Measurements from ENCODE around the gene PALLD. TPM values are rescaled to one million over a fixed set of nuclear protein-coding genes. Genes with fewer than 3 reads are reported as not detected.

Gene PALLD
- total RNA-seq, 1 experiment from 2014 or later: 18.3 TPM

DNA sequence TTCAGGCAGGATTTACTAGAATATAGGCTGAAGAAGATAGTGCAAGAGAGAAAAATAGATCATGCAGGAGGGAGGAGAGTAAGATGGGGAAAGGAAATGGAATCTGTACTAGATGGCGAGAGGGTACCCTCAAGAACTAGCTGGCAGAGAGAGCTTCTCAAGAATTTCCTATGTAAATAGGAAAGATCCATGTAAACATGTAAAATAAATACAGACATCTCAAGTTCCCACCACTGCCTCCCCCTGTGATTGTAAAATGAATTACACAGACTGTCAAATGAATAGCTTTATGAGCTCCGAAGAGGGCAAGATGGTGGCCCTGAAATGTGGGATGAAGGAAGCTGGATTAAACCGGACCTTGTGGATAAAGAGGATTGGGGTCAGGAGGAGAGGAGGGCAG lies 178.0 kb downstream of the PALLD start:
- Histone ChIP-seq H4K5ac (ENCODE audit: insufficient read length, low read depth, low read length) (no peak overlapping the region), H2AFZ (ENCODE audit: low read length) (no peak overlapping the region), H2BK5ac (ENCODE audit: insufficient read length, low read length) (no peak overlapping the region), H2BK12ac (ENCODE audit: insufficient read length, low read depth, low read length) (no peak overlapping the region), H3K4me2 (ENCODE audit: insufficient read depth, insufficient read length, low read length) (no peak overlapping the region), H3K14ac (ENCODE audit: insufficient read depth, low read length) (no peak overlapping the region), H3K9me3 (ENCODE audit: control insufficient read depth, low read depth, low read length) (no peaks in the 10 kb centered on the region), H4K91ac (ENCODE audit: insufficient read length, low read depth, low read length) (no peak overlapping the region), H3K79me2 (ENCODE audit: insufficient read depth, low read length) (no peaks in the 10 kb centered on the region), H3T11ph (ENCODE audit: low read length) (no peak overlapping the region), H2AK5ac (ENCODE audit: insufficient read length, low read length) (no peak overlapping the region), H2BK20ac (ENCODE audit: low read depth, low read length, poor library complexity, severe bottlenecking) (no peak overlapping the region), H3K9ac (ENCODE audit: extremely low read depth, insufficient read length, low read length) (no peak overlapping the region), H4K8ac (replicated peaks; ENCODE audit: insufficient read length, low read depth, low read length) (no peak overlapping the region), H2BK120ac (ENCODE audit: low read depth, low read length, poor library complexity, severe bottlenecking) (no peak overlapping the region), H3K27me3 (ENCODE audit: insufficient read depth, low read length) (no peaks in the 10 kb centered on the region), H3K79me1 (ENCODE audit: insufficient read depth, low read depth, low read length, poor library complexity, severe bottlenecking) (no peaks in the 10 kb centered on the region), H3K56ac (ENCODE audit: insufficient read length, low read depth, low read length) (no peak overlapping the region), H3K18ac (ENCODE audit: insufficient read length, low read depth, low read length) (no peak overlapping the region), H3K4me1 (ENCODE audit: insufficient read depth, low read length) (no peaks in the 10 kb centered on the region), H3K4ac (ENCODE audit: low read depth, low read length) (no peak overlapping the region), H4K20me1 (ENCODE audit: control insufficient read depth, insufficient read depth, insufficient read length) (no peaks in the 10 kb centered on the region), H3K23ac (ENCODE audit: insufficient read length, low read depth, low read length) (no peak overlapping the region), H3K23me2 (ENCODE audit: insufficient read length, low read depth, low read length, poor library complexity, severe bottlenecking) (no peaks in the 10 kb centered on the region), H2BK15ac (ENCODE audit: low read depth, low read length) (no peak overlapping the region), H3K27ac (ENCODE audit: insufficient read length, low read depth, low read length) (no peak overlapping the region)
- Mint-ChIP-seq H3K9me3 (no peaks in the 10 kb centered on the region), H3K4me3 (no peak overlapping the region), H3K27me3 (ENCODE audit: low read depth) (no peaks in the 10 kb centered on the region), H3K4me1 (no peaks in the 10 kb centered on the region), H3K27ac (no peak overlapping the region), H3K36me3 (ENCODE audit: insufficient read depth in 1 of 3, low read depth in 3 of 3) (no peaks in the 10 kb centered on the region)
- no peak for TF ChIP-seq CTCF (conservative IDR thresholded peaks at IDR 0.05)
- WGBS (ENCODE audit: extremely low coverage, insufficient read length, low lambda C conversion rate): no CpG with 5 or more reads among the region's 3 CpGs
- DNase-seq: no peak

All from H9 (cell line).